Liver (tissue), 9 donors: ENCODE data around the gene TP53. TPM values are rescaled to one million over a fixed set of nuclear protein-coding genes. Genes with fewer than 3 reads are reported as not detected.
"Not testable (repeated sequence)": the region's sequence is repeated elsewhere in the genome, so short reads cannot be mapped to it uniquely, and the experiment has no call there.

ENCODE experiments used
- DNase-seq: peaks from one replicate; pipeline ENCODE4 v3.0.0-alpha.2; 2017; ENCODE audit warnings: low spot score
- H3K27ac ChIP-seq, 2 donors: one replicate each; pipeline ENCODE4 v1.7.0; 2013; ENCODE audit warnings: inconsistent platforms in 2 of 2, low read length in 2 of 2, control low read depth in 1 of 2, low read depth in 1 of 2, mild to moderate bottlenecking in 1 of 2
- H3K27me3 ChIP-seq, 4 donors: one replicate each; pipeline versions ENCODE4 v1.6.1 to v1.7.0; 2013; ENCODE audit warnings: low read length in 3 of 4, inconsistent platforms in 1 of 4, mild to moderate bottlenecking in 1 of 4, moderate library complexity in 1 of 4; ENCODE audit not compliant: control insufficient read depth in 4 of 4, insufficient read depth in 4 of 4
- H3K36me3 ChIP-seq, 4 donors: one replicate each; pipeline versions ENCODE4 v1.6.1 to v1.7.0; 2013; ENCODE audit warnings: low read length in 3 of 4, mild to moderate bottlenecking in 3 of 4, low read depth in 1 of 4, moderate library complexity in 1 of 4; ENCODE audit not compliant: control insufficient read depth in 4 of 4, insufficient read depth in 3 of 4
- H3K4me1 ChIP-seq, 4 donors: one replicate each; pipeline versions ENCODE4 v1.6.1 to v1.7.0; 2013; ENCODE audit warnings: low read length in 3 of 4, mild to moderate bottlenecking in 3 of 4, moderate library complexity in 1 of 4; ENCODE audit not compliant: control insufficient read depth in 4 of 4, insufficient read depth in 4 of 4
- H3K4me3 ChIP-seq, 3 donors: one replicate each; pipeline versions ENCODE4 v1.6.1 to v1.7.0; 2013; ENCODE audit warnings: low read length in 3 of 3, control low read depth in 1 of 3, low read depth in 1 of 3, mild to moderate bottlenecking in 1 of 3
- H3K9ac ChIP-seq, 2 donors: one replicate each; pipeline ENCODE4 v1.7.0; 2013; ENCODE audit warnings: low read length in 2 of 2, mild to moderate bottlenecking in 2 of 2, moderate library complexity in 2 of 2, control low read depth in 1 of 2, low read depth in 1 of 2
- H3K9me3 ChIP-seq, 4 donors: one replicate each; pipeline versions ENCODE4 v1.6.1 to v1.7.0; 2013; ENCODE audit warnings: low read length in 3 of 4; ENCODE audit not compliant: control insufficient read depth in 4 of 4
- EGR1 ChIP-seq, 2 donors: IDR thresholded peaks; 2 replicates each; pipeline ENCODE4 v1.6.1; 2016 to 2018; ENCODE audit warnings: antibody characterized with exemption in 2 of 2, low read depth in 2 of 2
- FOXA1 ChIP-seq: IDR thresholded peaks from 2 replicates; pipeline ENCODE4 v1.6.1; 2016; ENCODE audit warnings: antibody characterized with exemption
- FOXA2 ChIP-seq: IDR thresholded peaks from 2 replicates; pipeline ENCODE4 v1.6.1; 2016; ENCODE audit warnings: antibody characterized with exemption
- HNF4A ChIP-seq, 2 donors: conservative IDR thresholded peaks; 2 replicates each; pipeline ENCODE4 v1.6.1; 2016; ENCODE audit warnings: antibody characterized with exemption in 2 of 2, mild to moderate bottlenecking in 2 of 2
- HNF4G ChIP-seq: IDR thresholded peaks from 2 replicates; pipeline ENCODE4 v1.6.1; 2016; ENCODE audit warnings: antibody characterized with exemption
- MAX ChIP-seq: IDR thresholded peaks from 2 replicates; pipeline ENCODE4 v1.6.1; 2016; ENCODE audit warnings: antibody characterized with exemption
- RAD21 ChIP-seq, 2 donors: IDR thresholded peaks; 2 replicates each; pipeline ENCODE4 v1.6.1; 2016; ENCODE audit warnings: antibody characterized with exemption in 2 of 2, mild to moderate bottlenecking in 2 of 2
- RXRA ChIP-seq, 2 donors: IDR thresholded peaks; 2 replicates each; pipeline ENCODE4 v1.6.1; 2017 to 2018; ENCODE audit warnings: antibody characterized with exemption in 2 of 2, mild to moderate bottlenecking in 1 of 2
- SP1 ChIP-seq: IDR thresholded peaks from 2 replicates; pipeline ENCODE4 v1.6.1; 2018; ENCODE audit warnings: antibody characterized with exemption, mild to moderate bottlenecking
- YY1 ChIP-seq: IDR thresholded peaks from 2 replicates; pipeline ENCODE4 v1.6.1; 2016; ENCODE audit warnings: antibody characterized with exemption, mild to moderate bottlenecking
- WGBS: extraction: QIAGEN DNeasy Blood & Tissue Kit; methylation state at CpG from one replicate; pipeline ENCODE4 v1.1.7; 2013; 5-methylcytosine and 5-hydroxymethylcytosine counted together
- polyA plus RNA-seq, 2 donors: library from polyadenylated mRNA; stranded (reverse) in 1 of 2; unstranded in 1 of 2; fragments of 200-250 nt in 1 of 2; fragments of >200 nt in 1 of 2; fragmentation: Nextera tagmentation in 1 of 2; extraction: Ambion mirVana in 1 of 2; gene quantifications; one replicate each; pipeline versions ENCODE4 v1.2.1 to v1.2.3, GENCODE V29; 2013 to 2015
- total RNA-seq, 2 donors: library from RNA; depleted of rRNA; stranded (reverse); fragments of >200 nt; gene quantifications; one replicate each; pipeline ENCODE4 v1.2.3, GENCODE V29; 2014
- TF ChIP-seq, protein P1 (sequence below): fragments of 150-350 bp; IDR thresholded peaks from 2 replicates; pipeline ENCODE4 v1.5.1; 2017; ENCODE audit warnings: improper control_type of control experiment, low read depth, low read length; ENCODE audit not compliant: missing input control
- TF ChIP-seq, protein P2 (sequence below): IDR thresholded peaks from 2 replicates; pipeline ENCODE4 v1.6.1; 2016; ENCODE audit warnings: antibody characterized with exemption
- TF ChIP-seq, protein P3 (sequence below): IDR thresholded peaks from 2 replicates; pipeline ENCODE4 v1.6.1; 2016; ENCODE audit warnings: antibody characterized with exemption, mild to moderate bottlenecking
- donor health status: healthy.
- donor health status: healthy.
- donor health status: healthy.
- donor health status: healthy.
- donor health status: healthy.

The TP53 gene
- total and polyA plus RNA-seq, 4 donors, result 8.3 to 18.4 (median 12.6) TPM

DNA sequence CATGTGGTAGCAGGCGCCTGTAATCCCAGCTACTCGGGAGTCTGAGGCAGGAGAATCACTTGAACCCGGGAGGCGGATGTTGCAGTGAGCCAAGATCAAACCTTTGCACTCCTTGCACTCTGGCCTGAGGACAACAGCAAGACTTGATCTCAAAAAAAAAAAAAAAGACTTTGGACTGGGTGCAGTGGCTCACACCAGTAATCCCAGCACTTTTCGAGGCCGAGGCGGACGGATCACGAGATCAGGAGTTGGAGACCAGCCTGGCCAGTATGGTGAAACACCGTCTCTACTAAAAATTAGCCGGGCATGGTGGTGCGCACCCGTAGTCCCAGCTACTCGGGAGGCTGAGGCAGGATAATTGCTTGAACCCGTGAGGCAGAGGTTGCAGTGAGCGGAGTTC lies 61.5 kb downstream of the TP53 start:
- not testable (repeated sequence) for DNase-seq

GRCh38 chr17:7623661-7624060 lies 63.6 kb downstream of the TP53 start:
- no peaks in the 10 kb centered on the region for H3K27me3 ChIP-seq
- 37% methylated on average over 5 of the region's 5 CpGs for WGBS
- no peak overlapping the region for H3K9ac ChIP-seq
- no peak overlapping the region for H3K4me3 ChIP-seq
- no peak for DNase-seq
- peak overlapping the region; percentile 25 to 60 for H3K27ac ChIP-seq
- TF ChIP-seq HNF4A (conservative IDR thresholded peaks at IDR 0.05), result peak; percentile 49 to 83
- TF ChIP-seq RXRA (IDR thresholded peaks at IDR 0.05), result peak; percentile 27 to 43
- TF ChIP-seq HNF4G, result peak; percentile 37
- TF ChIP-seq SP1, result peak; percentile 14
- TF ChIP-seq, protein P1, sequence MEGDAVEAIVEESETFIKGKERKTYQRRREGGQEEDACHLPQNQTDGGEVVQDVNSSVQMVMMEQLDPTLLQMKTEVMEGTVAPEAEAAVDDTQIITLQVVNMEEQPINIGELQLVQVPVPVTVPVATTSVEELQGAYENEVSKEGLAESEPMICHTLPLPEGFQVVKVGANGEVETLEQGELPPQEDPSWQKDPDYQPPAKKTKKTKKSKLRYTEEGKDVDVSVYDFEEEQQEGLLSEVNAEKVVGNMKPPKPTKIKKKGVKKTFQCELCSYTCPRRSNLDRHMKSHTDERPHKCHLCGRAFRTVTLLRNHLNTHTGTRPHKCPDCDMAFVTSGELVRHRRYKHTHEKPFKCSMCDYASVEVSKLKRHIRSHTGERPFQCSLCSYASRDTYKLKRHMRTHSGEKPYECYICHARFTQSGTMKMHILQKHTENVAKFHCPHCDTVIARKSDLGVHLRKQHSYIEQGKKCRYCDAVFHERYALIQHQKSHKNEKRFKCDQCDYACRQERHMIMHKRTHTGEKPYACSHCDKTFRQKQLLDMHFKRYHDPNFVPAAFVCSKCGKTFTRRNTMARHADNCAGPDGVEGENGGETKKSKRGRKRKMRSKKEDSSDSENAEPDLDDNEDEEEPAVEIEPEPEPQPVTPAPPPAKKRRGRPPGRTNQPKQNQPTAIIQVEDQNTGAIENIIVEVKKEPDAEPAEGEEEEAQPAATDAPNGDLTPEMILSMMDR, result no peak
- TF ChIP-seq, protein P2, sequence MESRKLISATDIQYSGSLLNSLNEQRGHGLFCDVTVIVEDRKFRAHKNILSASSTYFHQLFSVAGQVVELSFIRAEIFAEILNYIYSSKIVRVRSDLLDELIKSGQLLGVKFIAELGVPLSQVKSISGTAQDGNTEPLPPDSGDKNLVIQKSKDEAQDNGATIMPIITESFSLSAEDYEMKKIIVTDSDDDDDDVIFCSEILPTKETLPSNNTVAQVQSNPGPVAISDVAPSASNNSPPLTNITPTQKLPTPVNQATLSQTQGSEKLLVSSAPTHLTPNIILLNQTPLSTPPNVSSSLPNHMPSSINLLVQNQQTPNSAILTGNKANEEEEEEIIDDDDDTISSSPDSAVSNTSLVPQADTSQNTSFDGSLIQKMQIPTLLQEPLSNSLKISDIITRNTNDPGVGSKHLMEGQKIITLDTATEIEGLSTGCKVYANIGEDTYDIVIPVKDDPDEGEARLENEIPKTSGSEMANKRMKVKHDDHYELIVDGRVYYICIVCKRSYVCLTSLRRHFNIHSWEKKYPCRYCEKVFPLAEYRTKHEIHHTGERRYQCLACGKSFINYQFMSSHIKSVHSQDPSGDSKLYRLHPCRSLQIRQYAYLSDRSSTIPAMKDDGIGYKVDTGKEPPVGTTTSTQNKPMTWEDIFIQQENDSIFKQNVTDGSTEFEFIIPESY, result no peak
- no peaks in the 10 kb centered on the region for H3K9me3 ChIP-seq
- peaks cover 2 to 33% (median 24%) of the 10 kb centered on the region in 4 donors for H3K4me1 ChIP-seq
- peaks cover 0 to 1% (median 0%) of the 10 kb centered on the region in 4 donors for H3K36me3 ChIP-seq

More for the DNA sequence above, 61.5 kb downstream of the TP53 start:
- WGBS, result 55% methylated on average over 16 of the region's 16 CpGs
- not testable (repeated sequence) for H3K9me3 ChIP-seq, H3K9ac ChIP-seq, H3K27me3 ChIP-seq, H3K36me3 ChIP-seq
- H3K4me1 ChIP-seq, result peaks cover 7 to 47% (median 33%) of the 10 kb centered on the region in 4 donors
- H3K27ac ChIP-seq, result peak overlapping the region; percentile 7 to 85
- peak; percentile 74 for TF ChIP-seq SP1
- TF ChIP-seq HNF4G, result peak; percentile 81
- peak; percentile 17 for TF ChIP-seq YY1
- TF ChIP-seq RXRA (IDR thresholded peaks at IDR 0.05), result peak; percentile 76 to 78
- TF ChIP-seq HNF4A (conservative IDR thresholded peaks at IDR 0.05), result peak; percentile 90 to 97
- H3K4me3 ChIP-seq, result peak overlapping the region in 1 of 3 donors; percentile 92

- Histone ChIP-seq H3K27me3 (no peaks in the 10 kb centered on the region), H3K4me1 (peaks cover 2 to 20% (median 14%) of the 10 kb centered on the region in 4 donors), H3K36me3 (no peaks in the 10 kb centered on the region), H3K4me3 (no peak overlapping the region), H3K9me3 (no peaks in the 10 kb centered on the region), H3K9ac (no peak overlapping the region), H3K27ac (no peak overlapping the region)
- WGBS, result 96% methylated on average over 8 of the region's 8 CpGs
- TF ChIP-seq FOXA2, result no peak
- TF ChIP-seq MAX, result no peak
- TF ChIP-seq EGR1 (IDR thresholded peaks at IDR 0.05; ENCODE audit: low read depth in 2 of 2), result no peak
- TF ChIP-seq, protein P3, sequence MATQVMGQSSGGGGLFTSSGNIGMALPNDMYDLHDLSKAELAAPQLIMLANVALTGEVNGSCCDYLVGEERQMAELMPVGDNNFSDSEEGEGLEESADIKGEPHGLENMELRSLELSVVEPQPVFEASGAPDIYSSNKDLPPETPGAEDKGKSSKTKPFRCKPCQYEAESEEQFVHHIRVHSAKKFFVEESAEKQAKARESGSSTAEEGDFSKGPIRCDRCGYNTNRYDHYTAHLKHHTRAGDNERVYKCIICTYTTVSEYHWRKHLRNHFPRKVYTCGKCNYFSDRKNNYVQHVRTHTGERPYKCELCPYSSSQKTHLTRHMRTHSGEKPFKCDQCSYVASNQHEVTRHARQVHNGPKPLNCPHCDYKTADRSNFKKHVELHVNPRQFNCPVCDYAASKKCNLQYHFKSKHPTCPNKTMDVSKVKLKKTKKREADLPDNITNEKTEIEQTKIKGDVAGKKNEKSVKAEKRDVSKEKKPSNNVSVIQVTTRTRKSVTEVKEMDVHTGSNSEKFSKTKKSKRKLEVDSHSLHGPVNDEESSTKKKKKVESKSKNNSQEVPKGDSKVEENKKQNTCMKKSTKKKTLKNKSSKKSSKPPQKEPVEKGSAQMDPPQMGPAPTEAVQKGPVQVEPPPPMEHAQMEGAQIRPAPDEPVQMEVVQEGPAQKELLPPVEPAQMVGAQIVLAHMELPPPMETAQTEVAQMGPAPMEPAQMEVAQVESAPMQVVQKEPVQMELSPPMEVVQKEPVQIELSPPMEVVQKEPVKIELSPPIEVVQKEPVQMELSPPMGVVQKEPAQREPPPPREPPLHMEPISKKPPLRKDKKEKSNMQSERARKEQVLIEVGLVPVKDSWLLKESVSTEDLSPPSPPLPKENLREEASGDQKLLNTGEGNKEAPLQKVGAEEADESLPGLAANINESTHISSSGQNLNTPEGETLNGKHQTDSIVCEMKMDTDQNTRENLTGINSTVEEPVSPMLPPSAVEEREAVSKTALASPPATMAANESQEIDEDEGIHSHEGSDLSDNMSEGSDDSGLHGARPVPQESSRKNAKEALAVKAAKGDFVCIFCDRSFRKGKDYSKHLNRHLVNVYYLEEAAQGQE, result no peak
- no peak for TF ChIP-seq RAD21 (IDR thresholded peaks at IDR 0.05)
- no peak for TF ChIP-seq HNF4A (conservative IDR thresholded peaks at IDR 0.05)
- no peak for TF ChIP-seq HNF4G
- no peak for TF ChIP-seq RXRA (IDR thresholded peaks at IDR 0.05)
- no peak for TF ChIP-seq FOXA1
- no peak for DNase-seq
Measured at GRCh38 chr17:7620835-7621234, 66.5 kb downstream of the TP53 start.
